ENCODE results near the gene NKAIN4. TPM values are rescaled to one million over a fixed set of nuclear protein-coding genes. Genes with fewer than 3 reads are reported as not detected.

Gene NKAIN4
- total RNA-seq, 4 donors from 2014 or later: 0.79 TPM; not detected in 3

DNA sequence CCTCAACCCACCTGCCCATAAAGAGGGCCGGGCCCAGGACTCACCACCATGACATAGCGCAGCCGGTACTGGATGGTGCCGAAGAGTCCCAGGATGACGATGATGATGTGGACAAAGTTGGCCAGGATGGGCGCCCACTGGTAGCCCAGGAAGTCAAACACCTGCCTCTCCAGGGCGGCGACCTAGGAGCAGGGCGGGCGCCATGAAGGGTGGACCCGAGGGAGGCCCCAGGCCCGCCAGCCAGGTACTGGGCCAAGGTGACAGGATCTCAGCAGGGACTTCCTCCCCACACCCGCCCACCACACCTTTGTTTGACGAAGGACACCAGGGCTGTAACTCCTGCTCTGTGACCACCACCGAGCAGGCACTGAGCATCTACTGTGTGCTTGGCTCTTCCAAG lies 4.4 kb downstream of the NKAIN4 start:
- 87% methylated on average over 15 of the region's 15 CpGs; no CpG with 5 or more reads in 1 of the 2 donors for WGBS, 2 donors (ENCODE audit: low coverage in 1 of 2)
- no peak for TF ChIP-seq CTCF (IDR thresholded peaks at IDR 0.05)
- no peak for TF ChIP-seq POLR2AphosphoS5 (IDR thresholded peaks at IDR 0.05)
- TF ChIP-seq POLR2A (IDR thresholded peaks at IDR 0.05): no peak
- no peak for TF ChIP-seq EP300 (IDR thresholded peaks at IDR 0.05; ENCODE audit: low read depth)
- Histone ChIP-seq H3K9me3 (no peaks in the 10 kb centered on the region), H3K4me1 (peaks cover 0 to 16% (median 10%) of the 10 kb centered on the region in 4 donors), H3K4me3 (no peak overlapping the region), H3K36me3 (no peaks in the 10 kb centered on the region), H3K27me3 (peaks cover 78% of the 10 kb centered on the region), H3K27ac (no peak overlapping the region)
- intact Hi-C loops (cut with DNase I; ENCODE audit: low total_unique reads) (no loop called here), in situ Hi-C loops (cut with MboI; ENCODE audit: low pct_ligation_motif_present in 1 of 4, low pct_unique_long_range_greater_than_20kb in 1 of 4, low sequenced_read_pairs in 3 of 4) (no loop called here)
- DNase-seq: no peak

GRCh38 chr20:63248835-63249591 lies 5.2 kb downstream of the NKAIN4 start:
- Histone ChIP-seq H3K4me3 (no peak overlapping the region), H3K27ac (no peak overlapping the region), H3K9me3 (no peaks in the 10 kb centered on the region), H3K4me1 (peaks cover 0 to 10% (median 5%) of the 10 kb centered on the region in 4 donors), H3K27me3 (peaks cover 69% of the 10 kb centered on the region), H3K36me3 (no peaks in the 10 kb centered on the region)
- TF ChIP-seq EP300 (IDR thresholded peaks at IDR 0.05; ENCODE audit: low read depth): no peak
- in situ Hi-C loops (cut with MboI; ENCODE audit: low pct_ligation_motif_present in 1 of 4, low pct_unique_long_range_greater_than_20kb in 1 of 4, low sequenced_read_pairs in 3 of 4): no loop called here
- intact Hi-C loops (cut with DNase I; ENCODE audit: low total_unique reads): no loop called here
- DNase-seq: no peak
- WGBS, 2 donors (ENCODE audit: low coverage in 1 of 2): 68% methylated on average over 25 of the region's 25 CpGs; no CpG with 5 or more reads in 1 of the 2 donors

DNA sequence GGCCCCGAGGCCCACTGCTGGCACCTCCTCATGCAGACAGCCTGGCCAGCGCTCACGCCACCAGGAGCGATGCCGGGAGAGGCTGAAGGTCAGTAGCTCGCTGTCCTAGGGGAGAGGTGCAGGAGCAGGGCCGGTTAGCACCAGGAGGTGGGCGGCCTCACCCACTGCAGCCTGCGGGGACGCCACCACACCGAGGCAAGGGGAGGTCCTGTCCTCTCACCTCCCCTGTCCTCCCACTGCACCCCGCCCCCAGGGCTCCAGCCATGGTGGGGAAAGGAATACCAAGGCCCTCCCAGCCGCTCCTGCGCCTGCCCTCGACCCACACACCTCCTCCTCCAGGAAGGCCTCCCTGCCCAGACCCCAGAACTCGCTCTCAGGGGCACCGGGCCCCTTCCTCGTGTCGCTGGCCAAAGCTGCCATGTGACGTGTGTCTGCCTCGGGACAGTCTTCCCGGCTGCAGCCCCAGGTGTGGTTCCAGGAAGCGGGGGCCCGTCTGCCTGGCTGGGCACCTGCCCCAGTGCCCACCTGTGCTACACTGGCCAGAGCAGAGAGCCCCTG lies 6.5 kb downstream of the NKAIN4 start:
- H3K36me3 ChIP-seq: no peaks in the 10 kb centered on the region
- WGBS, 2 donors (ENCODE audit: low coverage in 1 of 2): 64% methylated on average over 16 of the region's 24 CpGs; no CpG with 5 or more reads in 1 of the 2 donors
- TF ChIP-seq CTCF (IDR thresholded peaks at IDR 0.05) (no peak), POLR2AphosphoS5 (IDR thresholded peaks at IDR 0.05) (no peak), EP300 (IDR thresholded peaks at IDR 0.05; ENCODE audit: low read depth) (no peak)
- intact Hi-C loops (cut with DNase I; ENCODE audit: low total_unique reads): no loop called here
- H3K27ac ChIP-seq: no peak overlapping the region
- H3K4me1 ChIP-seq: no peaks in the 10 kb centered on the region
- H3K9me3 ChIP-seq: no peaks in the 10 kb centered on the region
- no peak overlapping the region for H3K4me3 ChIP-seq
- DNase-seq: no peak
- in situ Hi-C loops (cut with MboI; ENCODE audit: low pct_ligation_motif_present in 1 of 4, low pct_unique_long_range_greater_than_20kb in 1 of 4, low sequenced_read_pairs in 3 of 4): no loop called here
- peaks cover 56% of the 10 kb centered on the region for H3K27me3 ChIP-seq

- intact Hi-C loops (cut with DNase I; ENCODE audit: low total_unique reads): no loop called here
- DNase-seq: no peak
- no peak overlapping the region for H3K4me3 ChIP-seq
- no peak for TF ChIP-seq EP300 (IDR thresholded peaks at IDR 0.05; ENCODE audit: low read depth)
- no peak for TF ChIP-seq CTCF (IDR thresholded peaks at IDR 0.05)
- no peak for TF ChIP-seq POLR2A (IDR thresholded peaks at IDR 0.05)
- no peak for TF ChIP-seq POLR2AphosphoS5 (IDR thresholded peaks at IDR 0.05)
- no peaks in the 10 kb centered on the region for H3K9me3 ChIP-seq
- H3K27ac ChIP-seq: no peak overlapping the region
- in situ Hi-C loops (cut with MboI; ENCODE audit: low pct_ligation_motif_present in 1 of 4, low pct_unique_long_range_greater_than_20kb in 1 of 4, low sequenced_read_pairs in 3 of 4): no loop called here
- no peaks in the 10 kb centered on the region for H3K36me3 ChIP-seq
- 55% methylated on average over 44 of the region's 50 CpGs; no CpG with 5 or more reads in 1 of the 2 donors for WGBS, 2 donors (ENCODE audit: low coverage in 1 of 2)
- H3K4me1 ChIP-seq: no peaks in the 10 kb centered on the region
- peaks cover 46% of the 10 kb centered on the region for H3K27me3 ChIP-seq
Measured at GRCh38 chr20:63246490-63247288, 7.6 kb downstream of the NKAIN4 start.

Measured in transverse colon (tissue), 4 donors.